OCI-LY3 (cell line): Measurements from ENCODE around the gene CFAP251.

Experiments
- H2AFZ ChIP-seq: fragments of 200-600, 300-600 bp; shearing (Covaris generic); 2 replicates; pipeline ENCODE4 v1.6.0; 2014; ENCODE audit warnings: antibody characterized with exemption, low read depth, low read length
- H3K27ac ChIP-seq: fragments of 200-600, 300-600 bp; sonication (generic); 2 replicates; pipeline ENCODE4 v1.5.1; 2014; ENCODE audit warnings: mild to moderate bottlenecking, low read length, moderate library complexity, mixed read lengths
- H3K27me3 ChIP-seq: fragments of 200-600, 300-600 bp; sonication (generic); 2 replicates; pipeline ENCODE4 v1.6.1; 2014; ENCODE audit warnings: low read depth, low read length, mixed read lengths
- H3K36me3 ChIP-seq: fragments of 200-600, 300-600 bp; sonication (generic); replicated peaks from 2 replicates; pipeline ENCODE3; 2014; ENCODE audit warnings: low read depth, low read length, mixed read lengths
- H3K4me1 ChIP-seq: fragments of 300-600, 200-600 bp; sonication (generic); 2 replicates; pipeline ENCODE4 v1.6.1; 2014; ENCODE audit warnings: low read length, mixed read lengths
- H3K4me2 ChIP-seq: fragments of 200-600, 300-600 bp; sonication (generic); 2 replicates; pipeline ENCODE4 v1.6.1; 2014; ENCODE audit warnings: low read length, mixed read lengths
- H3K4me3 ChIP-seq: fragments of 300-600, 200-600 bp; sonication (generic); 2 replicates; pipeline ENCODE4 v1.5.1; 2014; ENCODE audit warnings: antibody characterized with exemption, mild to moderate bottlenecking, low read length, moderate library complexity
- H3K79me2 ChIP-seq: fragments of 300-600, 200-600 bp; shearing (Covaris generic); 2 replicates; pipeline ENCODE4 v1.6.1; 2014; ENCODE audit warnings: mild to moderate bottlenecking, low read length, mixed read lengths
- H3K9ac ChIP-seq: fragments of 300-600, 200-600 bp; shearing (Covaris generic); 2 replicates; pipeline ENCODE4 v1.6.0; 2014; ENCODE audit warnings: mild to moderate bottlenecking, low read length, moderate library complexity
- H3K9me3 ChIP-seq: fragments of 200-600, 300-600 bp; shearing (Covaris generic); 2 replicates; pipeline ENCODE4 v1.6.1; 2014; ENCODE audit warnings: low read length, mixed read lengths; ENCODE audit not compliant: insufficient read depth
- H4K20me1 ChIP-seq: fragments of 200-600, 300-600 bp; sonication (generic); 2 replicates; pipeline ENCODE4 v1.6.1; 2016; ENCODE audit warnings: low read length, mixed read lengths; ENCODE audit not compliant: insufficient read depth
- CTCF ChIP-seq: fragments of 200-600, 300-600 bp; sonication (generic); IDR thresholded peaks from 2 replicates; pipeline ENCODE4 v1.5.1; 2014; ENCODE audit warnings: antibody characterized with exemption, low read length, low read depth
- EZH2phosphoT487 ChIP-seq: fragments of 200-600 bp; shearing (Covaris generic); IDR thresholded peaks from 2 replicates; pipeline ENCODE4 v1.6.1; 2018; ENCODE audit warnings: antibody characterized with exemption, mixed run types, low read depth

CFAP251 gene

GRCh38 chr12:121911824-121912585 is 6.4 kb upstream of the CFAP251 start:
- Histone ChIP-seq H2AFZ (no peak overlapping the region), H3K27me3 (no peaks in the 10 kb centered on the region), H3K27ac (no peak overlapping the region), H3K4me2 (peak overlapping the region; percentile 4; the same call in 1 of the 2 replicates), H4K20me1 (no peaks in the 10 kb centered on the region), H3K4me1 (peaks cover 9% of the 10 kb centered on the region), H3K9ac (no peak overlapping the region), H3K9me3 (no peaks in the 10 kb centered on the region), H3K4me3 (no peak overlapping the region), H3K36me3 (peaks cover 13% of the 10 kb centered on the region), H3K79me2 (no peaks in the 10 kb centered on the region)
- no peak for TF ChIP-seq CTCF
- no peak for TF ChIP-seq EZH2phosphoT487

- TF ChIP-seq EZH2phosphoT487 = no peak
- TF ChIP-seq CTCF = no peak
- Histone ChIP-seq H4K20me1 (no peaks in the 10 kb centered on the region), H3K4me1 (peaks cover 23% of the 10 kb centered on the region), H3K27me3 (no peaks in the 10 kb centered on the region), H3K4me3 (no peak overlapping the region), H3K9ac (no peak overlapping the region), H3K4me2 (no peak overlapping the region), H3K9me3 (no peaks in the 10 kb centered on the region), H3K27ac (no peak overlapping the region), H2AFZ (no peak overlapping the region), H3K79me2 (no peaks in the 10 kb centered on the region), H3K36me3 (peaks cover 21% of the 10 kb centered on the region)
Measured at GRCh38 chr12:121915841-121916321, 2.5 kb upstream of the CFAP251 start.

DNA sequence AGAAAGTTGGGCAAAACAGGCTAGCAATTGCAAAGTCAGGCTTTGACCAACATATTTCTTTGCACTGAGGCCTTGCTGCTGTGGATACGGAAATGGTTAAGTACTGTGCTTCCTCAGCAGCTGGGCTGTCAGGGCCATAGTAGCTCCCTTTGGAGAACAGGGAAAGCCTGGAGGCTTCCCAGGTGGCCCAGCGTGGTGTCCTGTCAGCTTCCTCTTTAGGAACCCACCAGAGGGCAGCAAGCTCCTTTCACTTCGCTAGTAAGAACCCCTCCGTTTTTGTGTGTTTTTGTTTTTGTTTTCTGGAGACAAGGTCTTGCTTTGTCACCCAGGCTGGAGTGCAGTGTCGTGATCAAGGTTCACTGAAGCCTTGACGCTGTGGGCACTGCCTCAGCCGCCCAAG is 1.7 kb upstream of the CFAP251 start:
- Histone ChIP-seq H3K36me3 (peaks cover 18% of the 10 kb centered on the region), H3K27ac (no peak overlapping the region), H3K9ac (no peak overlapping the region), H3K79me2 (no peaks in the 10 kb centered on the region), H3K4me1 (peaks cover 23% of the 10 kb centered on the region), H3K27me3 (no peaks in the 10 kb centered on the region), H3K4me2 (no peak overlapping the region), H4K20me1 (no peaks in the 10 kb centered on the region), H2AFZ (no peak overlapping the region), H3K4me3 (no peak overlapping the region), H3K9me3 (no peaks in the 10 kb centered on the region)
- TF ChIP-seq EZH2phosphoT487 (no peak), CTCF (peak; percentile 58)

DNA sequence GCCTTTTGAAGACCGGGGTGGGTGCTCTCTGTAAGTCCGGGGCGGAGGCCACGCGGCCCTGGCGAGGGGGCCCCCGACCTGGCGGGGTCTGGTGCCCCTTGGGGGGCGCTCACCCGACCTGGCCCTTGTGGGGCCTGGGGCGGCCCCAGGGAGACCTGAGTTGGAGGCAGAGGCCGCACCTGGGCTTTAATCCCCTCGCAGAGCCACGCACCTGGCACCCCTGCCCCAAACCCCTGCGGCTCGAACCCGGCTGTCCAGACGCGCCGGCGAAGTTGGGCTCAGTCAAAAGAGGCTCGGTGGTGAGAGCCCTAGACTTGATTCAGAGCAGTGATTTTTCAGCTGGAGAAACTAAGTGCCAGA is 267 bp downstream of the CFAP251 start:
- Histone ChIP-seq H3K4me1 (peaks cover 18% of the 10 kb centered on the region), H3K4me3 (peak overlapping the region; percentile 85), H4K20me1 (no peaks in the 10 kb centered on the region), H3K9ac (peak overlapping the region; percentile 67), H3K9me3 (no peaks in the 10 kb centered on the region), H2AFZ (no peak overlapping the region), H3K4me2 (peak overlapping the region; percentile 89), H3K79me2 (no peaks in the 10 kb centered on the region), H3K36me3 (peaks cover 16% of the 10 kb centered on the region), H3K27me3 (no peaks in the 10 kb centered on the region), H3K27ac (peak overlapping the region; percentile 8; the same call in 1 of the 2 replicates)
- TF ChIP-seq CTCF (no peak; the same call in 1 of the 2 replicates), EZH2phosphoT487 (no peak)
